Heart left ventricle (tissue), 13 donors: ENCODE data around the gene IKZF3.

ENCODE experiments used
- POLR2A ChIP-seq, 2 donors: fragments of 450-650 bp; IDR thresholded peaks; one replicate each; pipeline ENCODE4 v1.6.1; 2017; ENCODE audit warnings: antibody characterized with exemption in 2 of 2, mild to moderate bottlenecking in 2 of 2, moderate library complexity in 2 of 2
- TF ChIP-seq, protein P1 (sequence below), 12 donors: fragments of 200-600 bp; sonication (generic) in 4 of 12; IDR thresholded peaks; one replicate each; pipeline versions ENCODE4 v1.5.0 to v1.8.0; 2018 to 2022; ENCODE audit warnings: antibody characterized with exemption in 12 of 12, mild to moderate bottlenecking in 5 of 12
- donor health status: ischemic (EF 13 %, LVEDD 7.1; RV severe dilation, severe dysfunction).
- donor health status: DM: no; HTN: yes; CAD: no.
- donor health status: DM: no; HTN: no; CAD: no.
- donor health status: ischemic (EF 25% LVEDD 6.9; RV normal size, moderate dysfunction).
- donor health status: ischemic (EF 25% LVEDD 5.7; RV mildly dilated, moderate dysfunction).
- donor health status: ischemic (EF 35%, LVEDD 5.7; RV mildly dilated, moderate dysfunction).
- donor health status: nonischemic (EF 11% LVEDD 7.7; RV severe dilation, severe dysfunction).
- donor health status: DM: yes; HTN: yes; CAD: no.
- donor health status: PGD.
- donor health status: ischemic (EF 29% LVEDD 5.4; RV normal size, mild dysfunction).
- donor health status: nonischemic (EF 23%, LVEDD 6.1; RV moderate dilation, normal function).

DNA sequence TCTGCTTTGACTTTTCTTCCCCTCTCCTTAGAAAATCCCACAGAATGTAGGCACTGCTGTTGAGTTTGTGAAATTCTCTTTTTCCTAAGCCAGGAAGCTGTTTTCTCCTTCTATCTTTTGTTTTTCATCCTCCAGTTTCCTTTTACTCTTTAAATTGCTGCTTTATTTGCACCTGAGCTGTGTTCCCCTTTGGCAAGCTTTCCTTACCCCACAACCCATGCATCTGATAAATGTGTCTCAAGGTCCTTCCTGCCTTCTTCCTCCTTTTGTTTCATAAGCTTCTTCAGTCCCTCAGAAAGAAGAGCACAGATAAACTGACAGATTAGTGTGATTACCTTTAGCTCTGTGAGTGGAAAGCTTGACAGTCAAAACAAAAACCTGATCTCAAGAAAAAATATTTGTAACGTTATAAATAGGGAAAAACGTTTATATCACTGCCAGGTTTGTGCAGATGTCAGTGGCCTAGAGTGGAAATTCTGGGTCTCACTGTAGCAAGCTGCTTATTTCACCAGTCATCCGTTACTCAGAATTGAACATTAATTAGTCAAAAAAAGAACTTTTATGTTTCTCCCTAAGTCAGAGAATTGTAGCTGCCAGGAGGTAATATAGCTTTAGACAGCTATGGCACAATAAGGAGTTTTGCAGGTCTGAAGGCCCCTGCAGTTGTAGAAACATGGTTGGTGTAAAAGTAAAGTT is 30.7 kb upstream of the IKZF3 start:
- TF ChIP-seq, protein P1, sequence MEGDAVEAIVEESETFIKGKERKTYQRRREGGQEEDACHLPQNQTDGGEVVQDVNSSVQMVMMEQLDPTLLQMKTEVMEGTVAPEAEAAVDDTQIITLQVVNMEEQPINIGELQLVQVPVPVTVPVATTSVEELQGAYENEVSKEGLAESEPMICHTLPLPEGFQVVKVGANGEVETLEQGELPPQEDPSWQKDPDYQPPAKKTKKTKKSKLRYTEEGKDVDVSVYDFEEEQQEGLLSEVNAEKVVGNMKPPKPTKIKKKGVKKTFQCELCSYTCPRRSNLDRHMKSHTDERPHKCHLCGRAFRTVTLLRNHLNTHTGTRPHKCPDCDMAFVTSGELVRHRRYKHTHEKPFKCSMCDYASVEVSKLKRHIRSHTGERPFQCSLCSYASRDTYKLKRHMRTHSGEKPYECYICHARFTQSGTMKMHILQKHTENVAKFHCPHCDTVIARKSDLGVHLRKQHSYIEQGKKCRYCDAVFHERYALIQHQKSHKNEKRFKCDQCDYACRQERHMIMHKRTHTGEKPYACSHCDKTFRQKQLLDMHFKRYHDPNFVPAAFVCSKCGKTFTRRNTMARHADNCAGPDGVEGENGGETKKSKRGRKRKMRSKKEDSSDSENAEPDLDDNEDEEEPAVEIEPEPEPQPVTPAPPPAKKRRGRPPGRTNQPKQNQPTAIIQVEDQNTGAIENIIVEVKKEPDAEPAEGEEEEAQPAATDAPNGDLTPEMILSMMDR (IDR thresholded peaks at IDR 0.05): no peak
- no peak for TF ChIP-seq POLR2A (IDR thresholded peaks at IDR 0.05)
